Measurements from ENCODE around the gene PLEKHM3. TPM values are rescaled to one million over a fixed set of nuclear protein-coding genes. Genes with fewer than 3 reads are reported as not detected.

The PLEKHM3 gene
- total and polyA plus RNA-seq, 12 donors = 9.5 to 39.6 (median 21.7) TPM

GRCh38 chr2:207784898-207785297 is 240.4 kb downstream of the PLEKHM3 start:
- H3K36me3 ChIP-seq (replicated peaks in 1 of 2) = no peaks in the 10 kb centered on the region
- H3K9me3 ChIP-seq (replicated peaks in 1 of 3) = no peaks in the 10 kb centered on the region
- no peak overlapping the region for H3K4me3 ChIP-seq
- no peaks in the 10 kb centered on the region for H3K27me3 ChIP-seq
- DNase-seq = no peak
- intact Hi-C loops (cut with DNase I) = no loop called here
- 77 to 88% (median 82%) methylated on average over 4 to 5 of the region's 5 CpGs for WGBS, 4 donors
- H3K4me1 ChIP-seq (replicated peaks in 1 of 2) = no peaks in the 10 kb centered on the region
- no peak overlapping the region for H3K27ac ChIP-seq
- TF ChIP-seq POLR2A (IDR thresholded peaks at IDR 0.05) = no peak
- no peak for TF ChIP-seq CTCF (IDR thresholded peaks at IDR 0.05)

- no peak overlapping the region for H3K27ac ChIP-seq
- TF ChIP-seq POLR2A (IDR thresholded peaks at IDR 0.05) = no peak
- TF ChIP-seq CTCF (IDR thresholded peaks at IDR 0.05) = no peak
- H3K27me3 ChIP-seq = no peaks in the 10 kb centered on the region
- intact Hi-C loops (cut with DNase I) = no loop called here
- no peaks in the 10 kb centered on the region for H3K9me3 ChIP-seq (replicated peaks in 1 of 3)
- no peaks in the 10 kb centered on the region for H3K36me3 ChIP-seq (replicated peaks in 1 of 2)
- no peak overlapping the region for H3K4me3 ChIP-seq
- no peak for DNase-seq
- 74 to 85% (median 78%) methylated on average over 2 of the region's 2 CpGs for WGBS, 4 donors
- no peaks in the 10 kb centered on the region for H3K4me1 ChIP-seq (replicated peaks in 1 of 2)
These were observed 241.8 kb downstream of the PLEKHM3 start for GRCh38 chr2:207783514-207783913.

- intact Hi-C loops (cut with DNase I) = no loop called here
These were observed 242.9 kb downstream of the PLEKHM3 start for GRCh38 chr2:207782238-207783030.

GRCh38 chr2:207779523-207779922 is 245.8 kb downstream of the PLEKHM3 start:
- no peak for DNase-seq
- Histone ChIP-seq H3K4me3 (no peak overlapping the region), H3K36me3 (replicated peaks in 1 of 2) (no peaks in the 10 kb centered on the region), H3K4me1 (replicated peaks in 1 of 2) (no peaks in the 10 kb centered on the region), H3K9me3 (replicated peaks in 1 of 3) (no peaks in the 10 kb centered on the region), H3K27me3 (no peaks in the 10 kb centered on the region), H3K27ac (no peak overlapping the region)
- intact Hi-C loops (cut with DNase I) = no loop called here
- WGBS, 4 donors = 85 to 92% (median 89%) methylated on average over 11 of the region's 11 CpGs
- TF ChIP-seq CTCF (IDR thresholded peaks at IDR 0.05) = no peak
- no peak for TF ChIP-seq POLR2A (IDR thresholded peaks at IDR 0.05)

More at GRCh38 chr2:207782238-207783030, 242.9 kb downstream of the PLEKHM3 start:
- Histone ChIP-seq H3K36me3 (replicated peaks in 1 of 2) (no peaks in the 10 kb centered on the region), H3K4me1 (replicated peaks in 1 of 2) (no peaks in the 10 kb centered on the region), H3K4me3 (no peak overlapping the region), H3K9me3 (replicated peaks in 1 of 3) (no peaks in the 10 kb centered on the region), H3K27me3 (no peaks in the 10 kb centered on the region), H3K27ac (no peak overlapping the region)
- no peak for DNase-seq
- TF ChIP-seq POLR2A (IDR thresholded peaks at IDR 0.05) (no peak), CTCF (IDR thresholded peaks at IDR 0.05) (no peak)
- 89 to 93% (median 91%) methylated on average over 8 to 10 of the region's 10 CpGs for WGBS, 4 donors

Data from adrenal gland (tissue), 12 donors.